HG02571 (cell line): ENCODE data around the gene UBL4B.
"Not testable (repeated sequence)": the region's sequence is repeated elsewhere in the genome, so short reads cannot be mapped to it uniquely, and the experiment has no call there.

Experiments used
- ATAC-seq: cut with Tn5 transposase; IDR thresholded peaks from one replicate; pipeline ENCODE4 v1.9.1; 2021; ENCODE audit warnings: mild to moderate bottlenecking, moderate library complexity; ENCODE audit not compliant: unreplicated experiment

The UBL4B gene

GRCh38 chr1:110112143-110112542 lies at the start of gene UBL4B:
UBL4B (plus strand) TSS chr1:110112443; CDS start chr1:110112535, 92 bp downstream.
- no peak for ATAC-seq

GRCh38 chr1:110062612-110063011 lies 49.6 kb upstream of the UBL4B start:
- no peak for ATAC-seq

- ATAC-seq, result no peak
Observed at GRCh38 chr1:110063781-110064180, 48.5 kb upstream of the UBL4B start.

- no peak for ATAC-seq
Observed at GRCh38 chr1:110064576-110065337, 47.5 kb upstream of the UBL4B start.

- no peak for ATAC-seq
Observed at GRCh38 chr1:110065841-110066240, 46.4 kb upstream of the UBL4B start.

GRCh38 chr1:110067479-110067892 lies 44.8 kb upstream of the UBL4B start:
- ATAC-seq, result no peak

GRCh38 chr1:110067893-110068645 lies 44.2 kb upstream of the UBL4B start:
- no peak for ATAC-seq

GRCh38 chr1:110068646-110069403 lies 43.4 kb upstream of the UBL4B start:
- ATAC-seq, result no peak

- no peak for ATAC-seq
Observed at GRCh38 chr1:110069404-110070281, 42.6 kb upstream of the UBL4B start.

GRCh38 chr1:110070282-110070669 lies 42.0 kb upstream of the UBL4B start:
- no peak for ATAC-seq

- no peak for ATAC-seq
Observed at GRCh38 chr1:110070671-110071242, 41.5 kb upstream of the UBL4B start, which contains the start of gene ALX3. ALX3 (minus strand) TSS chr1:110070672; CDS start chr1:110070612, 60 bp downstream.

- no peak for ATAC-seq
Observed at GRCh38 chr1:110074166-110074565, 38.1 kb upstream of the UBL4B start.

GRCh38 chr1:110076789-110077500 lies 35.3 kb upstream of the UBL4B start:
- ATAC-seq, result no peak

- not testable (repeated sequence) for ATAC-seq
Observed at GRCh38 chr1:110079995-110080394, 32.2 kb upstream of the UBL4B start.

- no peak for ATAC-seq
Observed at GRCh38 chr1:110081061-110081460, 31.2 kb upstream of the UBL4B start.

- no peak for ATAC-seq
Observed at GRCh38 chr1:110082477-110082876, 29.8 kb upstream of the UBL4B start.

- ATAC-seq, result no peak
Observed at GRCh38 chr1:110083061-110083865, 29.0 kb upstream of the UBL4B start.

- ATAC-seq, result no peak
Observed at GRCh38 chr1:110083866-110084226, 28.4 kb upstream of the UBL4B start.
